NCI-H1417 (cell line): Measurements from ENCODE around the gene AMBP.
"Not testable (repeated sequence)": the region's sequence is repeated elsewhere in the genome, so short reads cannot be mapped to it uniquely, and the experiment has no call there.

Experiments
- DNase-seq, 3 experiments: peaks; one replicate each; lab custom pipeline; 2025; lab: John Stamatoyannopoulos, UW

AMBP gene

DNA sequence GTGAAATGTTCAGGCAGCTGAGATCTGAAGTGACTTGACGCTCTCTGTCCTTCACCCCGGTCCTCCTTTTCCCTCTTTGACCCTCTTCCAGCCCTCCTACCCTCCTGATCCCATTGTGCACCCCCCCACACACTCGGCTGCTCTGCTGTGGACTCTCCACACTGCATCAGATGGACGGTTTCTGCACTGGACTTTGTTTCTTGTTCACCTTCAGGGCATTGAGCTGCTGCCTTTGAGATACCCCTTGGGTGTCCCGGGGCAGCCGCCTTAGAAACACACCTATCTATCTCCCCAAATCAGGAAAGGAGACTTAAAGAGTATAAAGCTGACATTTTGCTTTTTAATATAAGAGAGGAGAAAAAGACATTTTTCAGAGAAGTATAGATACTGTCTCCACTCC, 27.5 kb downstream of the AMBP start:
- no peak for DNase-seq

GRCh38 chr9:114050226-114050568, 27.9 kb downstream of the AMBP start:
- no peak for DNase-seq

GRCh38 chr9:114049441-114050225, 28.5 kb downstream of the AMBP start:
- no peak for DNase-seq

GRCh38 chr9:114048533-114049415, 29.3 kb downstream of the AMBP start:
- no peak for DNase-seq

- DNase-seq = peak in 1 of 3 experiments; percentile 17
Measured at GRCh38 chr9:114047717-114048116, 30.4 kb downstream of the AMBP start.

- DNase-seq = no peak
Measured at GRCh38 chr9:114046875-114047274, 31.2 kb downstream of the AMBP start.

DNA sequence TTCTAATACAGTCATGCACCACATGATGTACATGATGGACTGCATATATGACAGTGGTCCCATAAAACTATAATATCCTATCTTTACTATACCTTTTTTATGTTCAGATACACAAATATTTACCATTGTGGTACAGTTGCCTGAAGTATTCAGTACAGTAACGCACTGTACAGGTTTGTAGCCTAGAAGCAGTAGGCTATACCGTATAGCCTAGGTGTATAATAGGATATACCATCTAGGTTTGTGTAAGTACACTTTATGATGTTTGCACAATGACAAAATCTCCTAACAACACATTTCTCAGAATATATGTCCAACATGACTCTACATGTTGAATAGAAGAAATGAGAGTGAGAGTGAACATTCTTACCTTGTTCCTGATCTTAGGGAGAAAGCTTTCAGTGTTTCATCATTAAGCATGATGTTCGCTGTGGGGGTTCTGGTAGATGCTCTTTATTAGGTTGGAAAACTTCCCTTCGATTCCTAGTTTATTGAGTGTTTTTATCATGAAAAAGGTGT, 31.8 kb downstream of the AMBP start:
- DNase-seq = no peak

DNA sequence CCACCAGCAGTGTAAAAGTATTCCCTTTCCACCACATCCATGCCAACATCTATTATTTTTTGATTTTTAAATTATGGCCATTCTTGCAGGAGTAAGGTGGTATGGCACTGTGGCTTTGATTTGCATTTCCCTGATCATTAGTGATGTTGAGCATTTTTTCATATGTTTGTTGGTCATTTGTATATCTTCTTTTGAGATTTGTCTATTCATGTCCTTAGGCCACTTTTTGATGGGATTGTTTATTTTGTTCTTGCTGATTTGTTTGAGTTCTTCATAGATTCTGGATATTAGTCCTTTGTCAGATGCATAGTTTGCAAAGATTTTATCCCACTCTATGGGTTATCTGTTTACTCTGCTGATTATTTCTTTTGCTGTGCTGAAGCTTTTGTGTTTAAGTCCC, 34.4 kb downstream of the AMBP start:
- DNase-seq = not testable (repeated sequence)

DNA sequence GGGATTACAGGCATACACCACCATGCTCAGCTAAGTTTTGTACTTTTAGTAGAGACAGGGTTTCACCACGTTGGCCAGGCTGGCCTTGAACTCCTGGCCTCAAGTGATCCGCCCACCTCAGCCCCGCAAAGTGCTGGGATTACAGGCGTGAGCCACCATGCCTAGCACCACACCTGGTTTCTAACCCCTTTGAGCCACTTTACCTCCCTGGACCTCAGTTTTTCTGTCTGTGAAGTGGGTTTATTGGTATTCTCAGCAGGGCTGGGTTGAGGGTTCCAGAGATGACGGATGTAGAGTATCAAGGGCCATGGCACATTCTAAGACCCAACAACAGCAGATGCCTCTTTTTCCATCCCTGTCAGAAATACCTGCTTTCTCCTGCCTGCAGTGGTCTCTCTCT, 38.6 kb downstream of the AMBP start:
- DNase-seq = no peak

DNA sequence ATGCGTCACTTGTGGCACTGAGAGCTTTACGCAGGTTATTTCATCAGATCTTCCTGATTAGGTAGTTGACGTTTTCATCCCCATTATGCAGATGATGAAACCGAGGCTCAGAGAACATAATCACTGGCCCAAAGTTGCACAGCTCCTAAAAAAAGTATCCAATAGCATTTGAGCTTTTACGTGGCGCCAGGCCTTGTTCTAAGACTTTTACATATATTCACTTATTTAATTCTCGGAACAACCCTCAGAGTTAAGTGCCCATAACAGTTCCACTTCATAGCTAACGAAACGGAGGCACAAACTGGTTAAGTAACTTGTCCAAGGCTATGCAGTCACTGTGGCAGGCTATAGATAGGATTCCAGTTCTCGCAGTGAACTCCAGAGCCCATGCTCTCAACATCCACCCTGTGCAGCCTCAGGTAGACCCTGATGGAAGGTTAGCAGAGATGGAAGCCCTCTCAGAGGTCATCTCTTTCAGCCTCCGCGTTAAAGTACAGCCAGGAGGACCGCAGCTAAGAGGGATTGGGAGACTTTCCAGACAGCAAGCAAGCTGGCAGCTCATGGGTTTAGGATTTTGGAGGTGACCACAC, 39.3 kb downstream of the AMBP start:
- DNase-seq = no peak

GRCh38 chr9:114037961-114038723, 40.0 kb downstream of the AMBP start:
- DNase-seq = peak in 1 of 3 experiments; percentile 5

DNA sequence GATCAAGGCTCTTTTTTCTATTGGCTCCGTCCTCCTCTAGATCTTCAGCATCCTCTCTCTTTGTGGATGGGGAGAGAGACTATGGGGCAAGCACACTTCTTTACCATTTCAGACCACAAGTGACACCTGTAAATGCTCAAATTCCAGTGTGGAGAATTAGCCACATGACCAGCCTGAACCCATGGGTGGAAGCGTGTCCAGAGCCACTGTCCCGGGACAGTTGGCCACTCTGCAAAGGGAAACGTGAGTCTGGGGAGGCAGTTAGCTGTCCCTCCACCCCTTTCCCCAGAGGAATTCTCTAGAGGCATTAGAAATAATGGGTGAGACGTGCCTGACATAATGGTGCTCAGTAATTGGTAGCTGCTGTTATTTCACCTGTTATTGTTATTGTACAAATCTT, 40.9 kb downstream of the AMBP start:
- no peak for DNase-seq

DNA sequence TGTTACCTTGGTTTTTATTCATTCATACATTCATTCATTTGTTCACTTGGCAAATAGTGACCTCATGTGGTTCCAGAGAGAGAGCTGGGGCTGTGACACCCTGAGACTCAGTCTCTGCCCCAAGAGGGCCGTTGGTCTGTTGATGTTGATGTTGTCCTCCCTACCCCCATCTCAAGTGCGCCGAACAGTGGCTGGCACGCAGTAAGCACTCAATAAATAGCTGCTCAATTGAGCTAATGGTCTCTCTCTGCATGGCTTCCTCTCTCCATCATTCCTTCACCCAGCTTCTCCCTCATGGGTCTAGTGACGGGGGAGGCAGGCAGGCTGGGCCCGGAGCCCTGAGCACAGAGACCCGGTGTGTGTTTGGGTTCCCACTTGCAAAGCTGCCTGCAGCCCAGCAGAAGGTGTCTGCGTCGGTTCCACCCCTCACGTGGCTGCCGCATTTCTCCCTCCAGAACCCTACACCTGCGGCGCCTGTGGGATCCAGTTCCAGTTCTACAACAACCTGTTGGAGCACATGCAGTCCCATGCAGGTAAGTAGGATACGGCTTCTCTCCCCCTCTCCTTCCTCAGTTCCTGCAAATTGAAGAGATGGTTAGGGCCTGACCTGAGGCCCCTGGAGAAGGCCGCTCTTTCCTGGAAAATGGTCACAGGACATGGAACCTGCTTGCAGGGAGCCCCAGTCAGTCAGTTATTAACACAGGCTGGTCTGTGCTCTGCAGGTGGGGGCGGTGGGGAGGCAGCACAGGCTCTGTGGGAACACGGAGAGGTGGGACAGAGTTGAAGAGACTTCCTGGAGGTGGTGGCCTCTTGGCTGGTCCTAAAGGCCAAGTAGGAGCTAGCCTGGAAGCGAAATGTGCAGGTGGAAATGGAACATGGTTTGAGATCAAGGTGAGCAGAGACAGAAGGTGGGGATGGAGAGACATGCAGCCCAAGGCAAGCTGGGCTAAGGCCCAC, 42.0 kb downstream of the AMBP start:
- no peak for DNase-seq

- DNase-seq = no peak
Measured at GRCh38 chr9:114035221-114035844, 42.8 kb downstream of the AMBP start.

DNA sequence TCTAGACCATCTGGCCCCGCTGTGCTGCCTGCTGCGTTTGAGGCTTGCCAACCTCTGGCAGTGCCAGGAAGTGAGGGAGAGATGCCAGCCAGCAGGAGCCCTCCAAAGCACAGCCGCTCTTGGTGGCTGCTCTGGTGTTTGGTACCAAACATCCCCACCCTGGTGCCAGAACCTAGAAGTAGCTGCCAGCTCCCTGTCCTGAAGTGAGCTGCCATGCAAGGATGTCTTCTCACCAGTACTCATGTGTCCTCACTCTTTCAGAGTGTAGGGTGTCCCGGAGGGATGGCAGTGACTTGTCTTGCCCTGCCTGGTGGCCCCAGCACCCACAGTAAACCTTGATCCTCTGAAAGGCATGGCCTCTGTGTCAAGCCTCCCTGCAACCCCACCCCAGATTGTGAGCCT, 43.4 kb downstream of the AMBP start:
- no peak for DNase-seq

GRCh38 chr9:114034196-114034595, 43.9 kb downstream of the AMBP start:
- DNase-seq = no peak

DNA sequence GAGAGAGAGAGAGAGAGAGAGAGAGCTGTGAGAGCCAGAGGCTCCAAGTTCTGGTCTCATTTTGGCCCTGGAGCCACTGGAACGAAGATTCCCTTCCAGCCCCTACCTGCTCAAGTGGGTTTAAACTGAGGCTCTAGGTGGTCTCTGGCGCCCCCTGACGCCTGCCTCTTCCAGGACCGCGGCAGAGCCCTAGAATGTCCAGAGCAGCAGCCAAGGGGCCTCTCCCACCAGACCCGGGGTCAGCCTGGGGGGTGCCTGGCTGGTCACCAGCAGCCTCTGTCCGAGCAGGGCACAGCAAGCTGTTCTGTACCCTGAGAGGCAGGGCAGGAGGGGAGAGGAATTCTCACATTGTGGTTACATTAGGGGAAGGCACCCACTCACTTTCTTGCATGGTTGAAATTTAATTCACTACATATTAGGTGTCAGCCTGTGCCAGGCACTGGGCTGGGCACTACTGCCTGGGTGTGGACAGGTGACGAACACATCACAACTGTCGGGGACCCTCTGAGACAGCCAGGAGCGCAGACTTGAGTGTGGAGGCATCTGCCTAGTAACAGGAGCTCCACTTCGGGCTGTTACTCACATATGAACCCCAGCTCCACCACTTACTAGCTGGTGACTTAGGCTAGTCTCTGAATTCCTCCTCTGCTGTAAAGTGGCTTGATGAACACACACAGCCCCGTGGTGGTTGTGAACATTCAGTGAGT, 44.5 kb downstream of the AMBP start:
- peak in 1 of 3 experiments; percentile 23 for DNase-seq

- no peak for DNase-seq
Measured at GRCh38 chr9:114031948-114032840, 45.9 kb downstream of the AMBP start.
